SK-N-SH (cell line): ENCODE measurements around the gene FAM228B. TPM values are rescaled to one million over a fixed set of nuclear protein-coding genes. Genes with fewer than 3 reads are reported as not detected.

Experiments used
- CTCF ChIA-PET: fragments of 300-600, 350-600 bp; formaldehyde crosslinking; extraction: SDS; loops from one replicate; lab custom pipeline; 2021; lab: Yijun Ruan, JAX
- POLR2A ChIA-PET: fragments of 350-600 bp; sonication (Branson Sonifier 250); formaldehyde crosslinking; extraction: SDS; loops from one replicate; lab custom pipeline; 2020; ENCODE audit warnings: antibody characterized with exemption, inconsistent platforms; lab: Yijun Ruan, JAX
- DNase-seq: peaks from one replicate; pipeline ENCODE4 v3.0.0; 2012
- H2AFZ ChIP-seq: fragments of 200-600 bp; sonication (generic); 2 replicates; pipeline ENCODE4 v1.8.1; 2016; ENCODE audit warnings: antibody characterized with exemption, mild to moderate bottlenecking, low read depth
- H3F3A ChIP-seq: fragments of 200-600 bp; sonication (generic); replicated peaks from 2 replicates; pipeline ENCODE3; 2016; ENCODE audit warnings: antibody characterized with exemption, mild to moderate bottlenecking; ENCODE audit not compliant: insufficient read depth
- H3K27ac ChIP-seq, 2 experiments: fragments of 200-500 bp in 1 of 2; fragments of 200-600 bp in 1 of 2; sonication (Bioruptor generic) in 1 of 2; sonication (generic), shearing (Covaris generic) in 1 of 2; 2 replicates each; pipeline versions ENCODE4 v1.5.1 to v1.6.1; 2014 to 2016; ENCODE audit warnings: low read depth in 2 of 2, inconsistent platforms in 1 of 2, low read length in 1 of 2, mild to moderate bottlenecking in 1 of 2, mixed read lengths in 1 of 2
- H3K27me3 ChIP-seq: fragments of 200-600 bp; sonication (generic), shearing (Covaris generic); 2 replicates; pipeline ENCODE4 v1.6.1; 2016; ENCODE audit warnings: mixed run types; ENCODE audit not compliant: insufficient read depth
- H3K36me3 ChIP-seq, 2 experiments: fragments of 200-500 bp in 1 of 2; fragments of 200-600 bp in 1 of 2; sonication (Bioruptor generic) in 1 of 2; sonication (generic) in 1 of 2; replicated peaks in 1 of 2; 2 replicates each; pipeline versions ENCODE3 to v1.5.1; 2014 to 2016; ENCODE audit warnings: low read length in 1 of 2, mild to moderate bottlenecking in 1 of 2; ENCODE audit not compliant: insufficient read depth in 2 of 2, control insufficient read depth in 1 of 2
- H3K4me1 ChIP-seq, 2 experiments: fragments of 200-500 bp in 1 of 2; fragments of 200-600 bp in 1 of 2; sonication (Bioruptor generic) in 1 of 2; sonication (generic), shearing (Covaris generic) in 1 of 2; 2 replicates each; pipeline versions ENCODE4 v1.5.1 to v1.6.1; 2014 to 2016; ENCODE audit warnings: low read depth in 1 of 2, low read length in 1 of 2, mixed run types in 1 of 2; ENCODE audit not compliant: insufficient read depth in 2 of 2, control insufficient read depth in 1 of 2
- H3K4me2 ChIP-seq: fragments of 200-600 bp; sonication (generic), shearing (Covaris generic); 2 replicates; pipeline ENCODE4 v1.6.1; 2017; ENCODE audit warnings: mixed run types
- H3K4me3 ChIP-seq, 2 experiments: fragments of 200-500 bp in 1 of 2; fragments of 200-600 bp in 1 of 2; sonication (Bioruptor generic) in 1 of 2; sonication (generic), shearing (Covaris generic) in 1 of 2; 2 replicates each; pipeline versions ENCODE4 v1.5.1 to v1.8.1; 2014 to 2016; ENCODE audit warnings: low read depth in 2 of 2, inconsistent platforms in 1 of 2, low read length in 1 of 2, mild to moderate bottlenecking in 1 of 2, mixed read lengths in 1 of 2, moderate library complexity in 1 of 2
- H3K79me2 ChIP-seq: fragments of 200-600 bp; sonication (generic); 2 replicates; pipeline ENCODE4 v1.8.1; 2017; ENCODE audit warnings: mild to moderate bottlenecking; ENCODE audit not compliant: insufficient read depth
- H3K9ac ChIP-seq: fragments of 200-600 bp; sonication (generic); 2 replicates; pipeline ENCODE4 v1.6.1; 2017; ENCODE audit warnings: mixed run types
- H3K9me2 ChIP-seq: fragments of 200-600 bp; sonication (generic); 2 replicates; pipeline ENCODE4 v1.6.1; 2017; ENCODE audit warnings: mixed run types
- H3K9me3 ChIP-seq: fragments of 200-600 bp; sonication (generic); 2 replicates; pipeline ENCODE4 v1.6.1; 2017; ENCODE audit warnings: mixed run types, mild to moderate bottlenecking, moderate library complexity
- H4K20me1 ChIP-seq: fragments of 200-600 bp; sonication (generic); 2 replicates; pipeline ENCODE4 v1.6.1; 2017; ENCODE audit warnings: mild to moderate bottlenecking, mixed run types; ENCODE audit not compliant: insufficient read depth
- CHD2 ChIP-seq: fragments of 150-350 bp; IDR thresholded peaks from 2 replicates; pipeline ENCODE4 v1.6.1; 2018; ENCODE audit warnings: low read length; ENCODE audit not compliant: partially characterized antibody
- CTCF ChIP-seq: fragments of 200-600 bp; sonication (generic); IDR thresholded peaks from 2 replicates; pipeline ENCODE4 v1.6.1; 2017; ENCODE audit warnings: antibody characterized with exemption, mild to moderate bottlenecking, moderate library complexity
- EZH2phosphoT487 ChIP-seq: fragments of 200-600 bp; sonication (generic); IDR thresholded peaks from 2 replicates; pipeline ENCODE4 v1.6.1; 2017; ENCODE audit warnings: low read depth, mixed run types, mild to moderate bottlenecking, antibody characterized with exemption, moderate library complexity, borderline replicate concordance
- FOSL2 ChIP-seq: IDR thresholded peaks from 2 replicates; pipeline ENCODE4 v1.4.0; 2012; ENCODE audit warnings: low read depth, mild to moderate bottlenecking, moderate library complexity, borderline replicate concordance
- IRF3 ChIP-seq: fragments of 150-350 bp; IDR thresholded peaks from 2 replicates; pipeline ENCODE4 v1.6.1; 2016; ENCODE audit warnings: mild to moderate bottlenecking, low read depth, low read length
- JUND ChIP-seq: IDR thresholded peaks from 2 replicates; pipeline ENCODE4 v1.4.0; 2012
- MAX ChIP-seq: IDR thresholded peaks from 2 replicates; pipeline ENCODE4 v1.4.0; 2012; ENCODE audit warnings: low read depth
- MEF2A ChIP-seq: IDR thresholded peaks from 2 replicates; pipeline ENCODE4 v1.4.0; 2012; ENCODE audit warnings: low read depth, borderline replicate concordance
- PBX3 ChIP-seq: IDR thresholded peaks from 2 replicates; pipeline ENCODE4; 2012
- POLR2AphosphoS5 ChIP-seq: IDR thresholded peaks from 2 replicates; pipeline ENCODE4 v1.6.1; 2012; ENCODE audit warnings: low read depth, low read length
- RAD21 ChIP-seq: IDR thresholded peaks from 2 replicates; pipeline ENCODE4 v1.6.1; 2012; ENCODE audit warnings: mild to moderate bottlenecking, low read length
- RFX5 ChIP-seq: IDR thresholded peaks from 2 replicates; pipeline ENCODE4 v1.6.1; 2012; ENCODE audit warnings: mild to moderate bottlenecking, improper control_type of control experiment, low read length
- SIN3A ChIP-seq: IDR thresholded peaks from 2 replicates; pipeline ENCODE4 v1.6.1; 2012; ENCODE audit warnings: low read depth, mild to moderate bottlenecking, low read length, moderate library complexity, borderline replicate concordance
- USF2 ChIP-seq: fragments of 150-350 bp; IDR thresholded peaks from 2 replicates; pipeline ENCODE4 v1.6.1; 2017; ENCODE audit warnings: antibody characterized with exemption, low read length, low read depth, borderline replicate concordance
- ZBTB33 ChIP-seq: IDR thresholded peaks from 2 replicates; pipeline ENCODE4 v1.4.0; 2012; ENCODE audit warnings: low read depth, borderline replicate concordance
- WGBS: methylation state at CpG from one replicate; pipeline ENCODE4 v1.1.6; 2017; ENCODE audit warnings: low lambda C conversion rate; 5-methylcytosine and 5-hydroxymethylcytosine counted together
- polyA plus RNA-seq, 3 experiments: library from polyadenylated mRNA; depleted of rRNA; stranded (reverse); fragments of >200 nt; gene quantifications; 2 replicates each; pipeline ENCODE4 v1.2.3, GENCODE V29; 2012

The FAM228B gene
- polyA plus RNA-seq, 1 of the 3 experiments (the other 2 are of a cell fraction), result 5.3 TPM

GRCh38 chr2:24189551-24189950, 66.3 kb downstream of the FAM228B start:
- Histone ChIP-seq H3K9ac (no peak overlapping the region), H3K4me1 (no peaks in the 10 kb centered on the region), H3K79me2 (no peaks in the 10 kb centered on the region), H2AFZ (no peak overlapping the region), H3K4me2 (no peak overlapping the region), H3K27ac (no peak overlapping the region), H4K20me1 (no peaks in the 10 kb centered on the region), H3K27me3 (no peaks in the 10 kb centered on the region), H3F3A (no peaks in the 10 kb centered on the region), H3K36me3 (no peaks in the 10 kb centered on the region), H3K4me3 (no peak overlapping the region), H3K9me2 (no peaks in the 10 kb centered on the region), H3K9me3 (peaks cover 4% of the 10 kb centered on the region; the same call in 1 of the 2 replicates)
- TF ChIP-seq POLR2AphosphoS5 (no peak), JUND (no peak), RAD21 (no peak), ZBTB33 (no peak), RFX5 (no peak), USF2 (no peak), CTCF (no peak), EZH2phosphoT487 (no peak), SIN3A (no peak), CHD2 (no peak), MEF2A (no peak), IRF3 (no peak), PBX3 (no peak), MAX (no peak), FOSL2 (no peak)
- ChIA-PET POLR2A (no interaction called here), CTCF (interaction anchor here (1.7 kb wide), 1 partner anchor 13 kb away, joined by 6 read pairs; no protein-coding TSS in a partner anchor)
- whole genome bisulfite sequencing, result 78% methylated on average over 10 of the region's 10 CpGs
- no peak for DNase-seq
